ENCODE data around the gene CHAC1. TPM values are rescaled to one million over a fixed set of nuclear protein-coding genes. Genes with fewer than 3 reads are reported as not detected.

Gene CHAC1
- total RNA-seq, 2 donors from 2014 or later = 0.18 to 2.7 TPM

- DNase-seq (ENCODE audit: low spot score) = peak; percentile 46
- H3K27me3 ChIP-seq (replicated peaks; ENCODE audit: insufficient read depth) = no peaks in the 10 kb centered on the region
- no peaks in the 10 kb centered on the region for H3K9me3 ChIP-seq
- no peak overlapping the region for H3K4me3 ChIP-seq
- 68% methylated on average over 19 of the region's 19 CpGs for WGBS
- H3K27ac ChIP-seq = no peak overlapping the region
- intact Hi-C loops (cut with DNase I) = no loop called here
- no peaks in the 10 kb centered on the region for H3K36me3 ChIP-seq
- peaks cover 7% of the 10 kb centered on the region for H3K4me1 ChIP-seq (replicated peaks)
- TF ChIP-seq POLR2A (IDR thresholded peaks at IDR 0.05) (no peak), POLR2AphosphoS5 (IDR thresholded peaks at IDR 0.05) (no peak), CTCF (IDR thresholded peaks at IDR 0.05) (peak in 2 of 4 experiments; percentile 29 to 70)
Measured at GRCh38 chr15:40937762-40938535, 15.3 kb upstream of the CHAC1 start.

- no peak overlapping the region for H3K4me3 ChIP-seq
- no peaks in the 10 kb centered on the region for H3K9me3 ChIP-seq
- H3K27me3 ChIP-seq (replicated peaks; ENCODE audit: insufficient read depth) = no peaks in the 10 kb centered on the region
- H3K27ac ChIP-seq = no peak overlapping the region
- peaks cover 7% of the 10 kb centered on the region for H3K4me1 ChIP-seq (replicated peaks)
- no peak for TF ChIP-seq CTCF (IDR thresholded peaks at IDR 0.05)
- TF ChIP-seq POLR2A (IDR thresholded peaks at IDR 0.05) = no peak
- TF ChIP-seq POLR2AphosphoS5 (IDR thresholded peaks at IDR 0.05) = no peak
- WGBS = 92% methylated on average over 6 of the region's 6 CpGs
- intact Hi-C loops (cut with DNase I) = no loop called here
- DNase-seq (ENCODE audit: low spot score) = no peak
- no peaks in the 10 kb centered on the region for H3K36me3 ChIP-seq
Measured at GRCh38 chr15:40938536-40938870, 14.8 kb upstream of the CHAC1 start.

- H3K9me3 ChIP-seq = no peaks in the 10 kb centered on the region
- H3K4me3 ChIP-seq = no peak overlapping the region
- no peaks in the 10 kb centered on the region for H3K36me3 ChIP-seq
- 40% methylated on average over 15 of the region's 15 CpGs for WGBS
- no peak overlapping the region for H3K27ac ChIP-seq
- no peaks in the 10 kb centered on the region for H3K27me3 ChIP-seq (replicated peaks; ENCODE audit: insufficient read depth)
- intact Hi-C loops (cut with DNase I) = loop anchor here (2.0 to 5.0 kb wide), 2 partner anchors 33 to 82 kb away; no protein-coding TSS in a partner anchor
- peaks cover 7% of the 10 kb centered on the region for H3K4me1 ChIP-seq (replicated peaks)
- no peak for DNase-seq (ENCODE audit: low spot score)
- no peak for TF ChIP-seq POLR2A (IDR thresholded peaks at IDR 0.05)
- no peak for TF ChIP-seq POLR2AphosphoS5 (IDR thresholded peaks at IDR 0.05)
Measured at GRCh38 chr15:40940296-40940801, 12.9 kb upstream of the CHAC1 start.

GRCh38 chr15:40941068-40941527 lies 12.2 kb upstream of the CHAC1 start:
- 23% methylated on average over 7 of the region's 7 CpGs for WGBS
- Histone ChIP-seq H3K4me3 (peak overlapping the region; percentile 38 to 50), H3K27me3 (replicated peaks; ENCODE audit: insufficient read depth) (no peaks in the 10 kb centered on the region), H3K36me3 (no peaks in the 10 kb centered on the region), H3K27ac (peak overlapping the region; percentile 70 to 74), H3K4me1 (replicated peaks) (peaks cover 7% of the 10 kb centered on the region), H3K9me3 (no peaks in the 10 kb centered on the region)
- intact Hi-C loops (cut with DNase I) = loop anchor here (2.0 to 5.0 kb wide), 2 partner anchors 34 to 82 kb away; no protein-coding TSS in a partner anchor
- no peak for DNase-seq (ENCODE audit: low spot score)
- TF ChIP-seq CTCF (IDR thresholded peaks at IDR 0.05) (no peak), POLR2AphosphoS5 (IDR thresholded peaks at IDR 0.05) (no peak), POLR2A (IDR thresholded peaks at IDR 0.05) (no peak)

- WGBS = 2% methylated on average over 67 of the region's 92 CpGs
- TF ChIP-seq CTCF (IDR thresholded peaks at IDR 0.05) (peak; percentile 50 to 92 (median 68)), POLR2A (IDR thresholded peaks at IDR 0.05) (peak; percentile 12), POLR2AphosphoS5 (IDR thresholded peaks at IDR 0.05) (peak; percentile 28)
- Histone ChIP-seq H3K4me1 (replicated peaks) (peaks cover 7% of the 10 kb centered on the region), H3K4me3 (peak overlapping the region; percentile 38 to 50), H3K27me3 (replicated peaks; ENCODE audit: insufficient read depth) (no peaks in the 10 kb centered on the region), H3K36me3 (no peaks in the 10 kb centered on the region), H3K27ac (peak overlapping the region; percentile 70 to 74), H3K9me3 (no peaks in the 10 kb centered on the region)
- peak; percentile 45 for DNase-seq (ENCODE audit: low spot score)
- intact Hi-C loops (cut with DNase I) = loop anchor here (2.0 to 5.0 kb wide), 2 partner anchors 34 to 81 kb away; no protein-coding TSS in a partner anchor
Measured at GRCh38 chr15:40941528-40942336, 11.5 kb upstream of the CHAC1 start.
